COLO829 (cell line): ENCODE results near the gene ZNF746.
"Not testable (repeated sequence)": the region's sequence is repeated elsewhere in the genome, so short reads cannot be mapped to it uniquely, and the experiment has no call there.

Source experiments
- DNase-seq: peaks from one replicate; pipeline ENCODE4 v3.0.0; 2012; ENCODE audit warnings: low spot score

Gene ZNF746

DNA sequence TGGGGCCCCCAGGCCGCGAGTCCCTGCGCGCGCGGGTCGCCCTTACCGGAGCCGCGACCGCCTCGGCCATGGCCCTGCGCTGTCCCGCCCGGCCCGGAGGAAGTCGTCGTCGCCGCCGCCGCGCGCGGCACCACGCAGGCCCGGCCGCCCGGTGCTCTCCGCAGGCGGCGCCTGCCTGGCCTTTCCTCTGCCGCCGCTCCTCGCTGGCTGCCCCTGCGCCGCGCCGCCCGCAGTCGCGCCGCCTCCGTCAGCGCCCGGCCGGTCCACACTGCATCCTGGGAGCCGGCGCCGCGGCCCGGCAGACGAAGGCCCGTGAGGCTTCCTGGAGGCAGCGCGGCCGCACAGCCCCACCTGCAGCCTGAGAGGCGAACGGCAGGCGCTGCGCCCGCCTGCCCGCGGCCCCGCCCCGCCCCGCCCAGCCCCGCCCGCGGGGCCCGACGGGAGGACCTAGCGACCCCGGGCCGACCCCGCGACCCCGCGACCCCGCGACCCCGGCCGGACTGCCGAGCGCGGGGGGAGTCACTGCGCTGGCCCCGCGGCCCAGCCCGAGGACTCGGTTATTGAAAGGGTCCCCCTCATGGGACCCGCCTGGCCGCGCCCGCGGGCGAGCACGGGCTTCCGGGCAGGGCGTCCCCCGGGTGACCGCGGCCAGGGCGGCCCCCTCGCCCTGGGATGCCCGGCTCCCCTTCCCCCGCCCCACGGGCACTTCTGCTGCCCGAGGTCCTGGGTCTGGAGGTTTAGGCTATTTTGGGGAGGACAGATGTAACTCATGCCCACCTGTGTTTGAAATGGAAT lies at the start of gene ZNF746:
Gene ZNF746, minus strand, starts transcription at position 343 of the 795 bp plus-strand sequence. Its CDS starts 273 bp downstream, at position 70.
- DNase-seq = peak; percentile 88

DNA sequence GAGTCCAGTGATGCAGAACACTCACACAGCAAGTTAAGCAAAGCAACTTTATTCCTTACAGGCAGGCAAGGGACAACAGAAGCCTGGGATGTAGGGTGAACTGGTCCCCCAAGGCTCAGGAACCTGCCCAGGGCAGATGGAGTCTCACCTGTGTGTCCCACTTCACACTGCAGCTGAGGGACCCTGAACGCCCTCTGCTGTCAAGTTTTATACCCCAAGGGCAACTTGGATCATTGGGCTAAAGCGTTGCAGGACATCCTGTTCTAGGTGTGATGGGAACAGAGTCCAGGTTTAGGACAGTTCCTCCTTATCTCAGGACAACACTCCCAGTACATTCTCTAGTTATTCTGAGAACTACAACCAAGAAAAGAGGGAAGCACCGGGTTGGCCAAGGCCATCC lies 49.5 kb upstream of the ZNF746 start:
- no peak for DNase-seq

- no peak for DNase-seq
Observed at GRCh38 chr7:149546331-149546730, 48.7 kb upstream of the ZNF746 start.

- no peak for DNase-seq
Observed at GRCh38 chr7:149544028-149544427, 46.4 kb upstream of the ZNF746 start.

DNA sequence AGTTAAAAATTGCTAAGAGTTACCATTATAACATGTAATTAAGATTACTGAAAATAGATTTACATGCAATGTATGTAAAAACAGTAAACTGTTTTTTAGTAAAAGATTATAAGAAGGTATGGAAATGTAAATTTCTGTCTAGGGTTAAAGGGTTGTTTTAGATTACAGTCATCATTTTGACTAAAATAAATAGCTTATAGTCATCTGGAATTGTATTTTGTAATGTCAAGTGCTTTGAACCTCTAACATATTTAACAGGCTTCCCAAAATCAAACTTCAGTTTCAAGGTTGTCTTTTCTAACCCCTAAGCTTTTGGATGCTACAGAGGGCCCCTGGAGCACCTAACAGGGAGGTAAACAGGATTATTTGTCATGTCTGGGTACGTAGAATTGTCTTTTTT lies 35.0 kb upstream of the ZNF746 start:
- DNase-seq = no peak

GRCh38 chr7:149529136-149529718 lies 31.6 kb upstream of the ZNF746 start:
- DNase-seq = no peak

GRCh38 chr7:149527414-149527813 lies 29.8 kb upstream of the ZNF746 start:
- no peak for DNase-seq

DNA sequence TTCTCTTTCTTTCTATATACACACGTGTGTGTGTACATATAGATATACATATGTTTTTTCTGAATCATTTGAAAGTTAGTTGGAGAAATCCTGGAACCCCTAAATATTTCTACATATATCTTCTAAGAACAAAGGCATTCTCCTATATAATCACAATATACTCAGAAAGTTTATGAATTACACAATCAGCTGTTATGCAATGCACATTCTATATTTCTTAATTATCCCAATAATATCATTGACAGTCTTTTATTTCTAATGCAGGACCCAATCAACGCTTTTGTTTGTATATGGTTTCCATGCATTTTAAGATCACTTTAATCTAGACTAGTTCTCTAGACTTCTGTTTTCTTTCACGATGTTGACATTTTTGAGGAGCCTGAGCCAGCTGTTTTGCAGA lies 27.7 kb upstream of the ZNF746 start:
- DNase-seq = no peak

GRCh38 chr7:149524394-149524793 lies 26.8 kb upstream of the ZNF746 start:
- no peak for DNase-seq

DNA sequence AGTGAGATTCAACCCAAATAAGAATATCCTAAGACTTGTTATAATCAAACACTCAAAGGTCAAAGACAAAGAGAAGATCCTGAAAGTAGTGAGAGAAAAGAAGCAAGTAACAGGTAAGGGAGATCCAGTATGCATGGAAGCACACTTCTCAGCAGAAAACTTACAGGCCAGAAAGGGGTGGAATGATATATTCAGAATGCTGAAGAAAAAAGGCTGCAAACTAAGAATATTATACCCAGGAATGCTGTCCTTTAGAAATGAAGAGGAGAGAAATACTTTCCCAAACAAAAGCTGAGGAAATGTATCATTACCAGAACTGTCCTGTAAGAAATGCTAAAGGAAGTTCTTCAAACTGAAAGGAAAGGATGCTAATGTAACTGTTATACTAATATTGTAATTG lies 12.6 kb upstream of the ZNF746 start:
- DNase-seq = no peak

GRCh38 chr7:149509774-149510173 lies 12.2 kb upstream of the ZNF746 start:
- no peak for DNase-seq

DNA sequence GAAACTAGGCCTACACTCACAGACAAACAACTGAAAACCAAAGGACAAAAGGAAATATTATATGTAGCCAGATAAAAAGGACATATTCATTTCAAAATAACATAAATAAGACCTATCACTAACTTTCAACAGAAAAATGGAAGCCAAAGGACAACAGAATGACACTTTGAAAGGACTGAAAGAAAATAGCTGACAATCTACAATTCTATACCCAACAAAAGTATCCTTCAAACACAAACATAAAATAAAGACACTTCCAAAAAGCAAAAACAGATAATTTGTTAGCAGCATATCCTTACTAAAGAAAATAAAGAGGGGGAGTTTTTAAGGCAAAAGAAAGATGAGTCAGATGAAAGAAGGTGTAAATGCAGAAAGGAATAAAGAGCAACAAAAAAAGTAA lies 7.9 kb upstream of the ZNF746 start:
- no peak for DNase-seq

DNA sequence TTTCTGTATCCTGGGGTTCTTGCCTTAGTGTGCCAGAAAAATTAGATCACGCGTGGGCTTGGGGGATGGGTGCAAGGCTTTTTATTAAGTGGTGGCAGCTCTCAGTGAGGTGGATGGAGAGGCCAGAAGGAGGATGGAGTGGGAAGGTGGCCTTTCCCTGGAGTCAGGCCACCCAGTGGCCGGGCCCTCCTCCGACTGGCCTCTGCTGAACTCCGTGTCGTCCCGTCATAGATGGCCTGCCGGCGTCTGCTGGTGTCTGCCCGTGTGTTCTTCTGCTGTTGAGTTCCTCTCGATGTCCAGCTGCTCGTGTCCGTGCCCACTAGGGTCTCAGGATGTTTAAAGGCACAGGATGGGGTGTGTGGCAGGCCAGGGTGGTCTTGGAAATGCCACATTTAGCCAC lies 4.0 kb upstream of the ZNF746 start:
- DNase-seq = no peak

DNA sequence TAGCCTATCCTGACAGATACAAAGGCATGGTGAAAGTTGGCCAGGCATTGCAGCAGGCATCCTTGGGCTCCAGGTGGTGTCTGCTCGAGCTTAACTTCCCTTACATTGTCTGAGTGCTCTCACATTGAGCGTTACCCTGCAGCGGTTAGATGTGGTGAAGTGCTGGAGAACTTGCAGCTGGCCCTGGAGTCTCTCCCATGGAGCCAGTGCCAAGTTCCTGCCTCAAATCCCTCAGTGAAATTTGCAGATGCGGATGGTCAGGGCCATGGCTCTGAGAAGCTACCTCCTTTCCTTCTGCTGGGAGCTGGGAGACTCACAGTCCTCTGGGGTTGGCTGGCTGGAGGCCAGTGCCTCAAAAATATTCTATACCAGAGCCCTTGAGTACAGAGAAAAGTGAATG lies 3.3 kb upstream of the ZNF746 start:
- no peak for DNase-seq

DNA sequence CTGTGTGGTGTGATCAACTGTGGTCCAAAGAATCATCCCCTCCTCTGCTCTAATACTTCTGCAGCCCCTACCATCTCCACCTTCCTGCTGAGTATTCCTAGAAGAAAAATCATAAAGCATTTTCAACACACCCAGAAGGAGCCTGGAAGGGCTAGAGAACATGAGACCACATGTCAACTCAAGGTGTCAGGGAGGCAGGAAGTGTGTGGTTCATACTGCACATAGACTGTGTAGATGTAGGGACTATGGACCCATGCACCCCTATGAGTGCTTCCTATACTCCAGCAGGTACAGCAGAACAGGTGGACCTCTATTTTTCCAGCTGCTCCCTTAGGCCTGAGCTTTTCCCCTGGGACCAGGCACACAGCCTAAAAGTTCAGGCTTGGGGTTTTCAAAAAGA lies 2.6 kb upstream of the ZNF746 start:
- no peak for DNase-seq

GRCh38 chr7:149498811-149499210 lies 1.2 kb upstream of the ZNF746 start:
- DNase-seq = no peak

- DNase-seq = no peak
Observed at GRCh38 chr7:149496642-149497391, 792 bp downstream of the ZNF746 start.

DNA sequence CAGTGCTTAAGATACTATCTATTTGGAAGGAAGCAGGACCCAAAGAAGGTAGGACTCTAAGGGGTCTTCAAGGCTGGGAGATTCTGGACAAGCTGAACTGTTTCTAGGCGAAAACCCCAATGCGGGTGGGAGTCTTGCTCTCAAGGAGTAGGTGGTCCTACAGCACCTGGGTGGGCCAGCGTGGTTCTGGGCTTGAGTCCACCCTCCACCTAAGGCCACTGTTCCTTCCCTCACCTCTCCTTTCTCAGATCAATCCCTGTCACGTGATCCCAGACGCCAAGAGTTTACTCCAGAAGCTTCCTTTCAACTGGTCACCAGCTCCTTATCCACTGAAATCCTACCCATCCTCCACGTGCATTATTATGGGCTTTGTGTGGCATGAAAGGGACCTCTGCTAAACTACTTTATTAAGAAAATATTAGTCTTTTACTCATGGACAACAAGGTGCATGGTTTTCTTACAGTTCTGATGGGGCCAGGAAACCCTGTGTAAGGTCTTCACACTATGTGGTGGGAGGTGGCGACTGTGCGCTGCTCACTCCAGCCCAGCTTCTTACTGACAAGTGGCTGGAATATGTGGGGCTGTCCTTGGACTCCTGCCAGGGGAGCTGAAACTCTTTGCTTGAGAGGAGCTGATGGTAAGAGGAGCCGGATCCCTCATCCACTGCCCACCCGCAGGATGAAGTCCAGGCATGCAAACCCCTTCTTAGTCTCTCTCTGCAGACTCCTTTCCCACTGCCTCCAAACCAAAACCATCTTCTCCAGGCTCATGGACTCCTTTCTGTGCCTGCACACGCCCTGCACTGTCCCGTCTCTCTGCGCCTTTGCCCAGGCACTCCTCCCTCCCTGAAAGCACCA lies 1.6 kb downstream of the ZNF746 start:
- no peak for DNase-seq

DNA sequence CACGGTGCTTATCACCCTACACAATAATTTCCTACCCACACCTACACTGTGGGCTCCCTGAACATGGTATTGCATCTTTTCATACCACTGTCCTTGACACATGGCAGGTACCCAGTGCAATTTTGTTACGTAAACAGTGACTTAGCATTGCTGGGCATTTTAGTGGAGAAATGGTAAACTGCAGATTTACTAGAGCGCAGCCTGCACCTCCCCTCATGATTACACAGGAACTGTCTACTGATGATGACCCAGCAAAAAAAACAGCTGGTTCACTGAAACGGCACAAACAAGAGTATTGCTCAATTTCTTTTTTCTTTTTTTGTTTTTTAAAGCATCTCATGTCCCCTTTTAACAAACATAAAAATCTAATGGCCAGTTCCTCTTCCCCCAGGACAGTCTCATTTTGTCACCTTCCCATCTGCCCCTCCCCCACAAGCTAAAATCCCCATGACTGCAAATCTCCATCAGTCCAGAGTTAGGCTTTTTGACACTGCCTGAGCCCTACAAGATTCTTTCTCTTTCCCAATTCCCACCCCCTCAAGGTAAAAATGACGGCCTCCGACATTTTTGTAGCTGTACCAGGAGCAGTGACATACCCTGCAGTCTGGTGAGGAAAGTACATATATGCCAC lies 2.8 kb downstream of the ZNF746 start:
- no peak for DNase-seq

- not testable (repeated sequence) for DNase-seq
Observed at GRCh38 chr7:149493975-149494374, 3.6 kb downstream of the ZNF746 start.

- no peak for DNase-seq
Observed at GRCh38 chr7:149493366-149493765, 4.2 kb downstream of the ZNF746 start.
